Measurements from ENCODE around the gene PLA2G2F. TPM values are rescaled to one million over a fixed set of nuclear protein-coding genes. Genes with fewer than 3 reads are reported as not detected.
A peak's percentile ranks its signal among the peaks of the same experiment; 100 is the strongest.

Gene PLA2G2F
- total and polyA plus RNA-seq, 9 of the 15 experiments (the other 6 are each of a cell fraction or from before 2014, with no cell fraction given) = not detected

GRCh38 chr1:20198918-20199317, 59.8 kb downstream of the PLA2G2F start:
- no peaks in the 10 kb centered on the region for H3K79me2 ChIP-seq (ENCODE audit: control insufficient read depth, insufficient read depth, low read length)
- in situ Hi-C loops (cut with MboI) = no loop called here
- H3K4me1 ChIP-seq (replicated peaks in 1 of 2; ENCODE audit: control insufficient read depth in 2 of 2, insufficient read depth in 2 of 2, low read length in 2 of 2) = peaks cover 19 to 37% of the 10 kb centered on the region in 2 experiments
- POLR2A ChIA-PET = interaction anchor here (1.0 to 1.2 kb wide), 2 partner anchors 19 to 274 kb away, joined by 3 to 4 read pairs; no protein-coding TSS in a partner anchor
- H3K9me1 ChIP-seq (ENCODE audit: control insufficient read depth, insufficient read depth, low read length) = no peaks in the 10 kb centered on the region
- no peaks in the 10 kb centered on the region for H4K20me1 ChIP-seq (replicated peaks; ENCODE audit: control insufficient read depth, insufficient read depth, low read length)
- H2AFZ ChIP-seq (ENCODE audit: low read depth, low read length) = peak overlapping the region; percentile 9; the same call in 1 of the 2 replicates
- BruUV-seq (replicated peaks) = no TSS peak
- H3K4me2 ChIP-seq (ENCODE audit: insufficient read depth, low read length) = peak overlapping the region; percentile 74
- peak overlapping the region; percentile 16; the same call in 2 of the 3 replicates for H3K27ac ChIP-seq (ENCODE audit: extremely low read depth, low read depth, low read length)
- FAIRE-seq (peak; percentile 93), DNase-seq (ENCODE audit: extremely low read depth in 1 of 4, low spot score in 3 of 4) (peak; percentile 21 to 84 (median 60)), ATAC-seq (peak; percentile 71)
- H3K27me3 ChIP-seq (ENCODE audit: control insufficient read depth in 2 of 2, insufficient read depth in 2 of 2, low read length in 2 of 2) = no peaks in the 10 kb centered on the region
- H3K36me3 ChIP-seq (ENCODE audit: control insufficient read depth, insufficient read depth, low read length) = no peaks in the 10 kb centered on the region
- no peak overlapping the region for H3K9ac ChIP-seq (ENCODE audit: insufficient read depth in 1 of 2, low read depth in 2 of 2, low read length in 2 of 2)
- no peak overlapping the region for H3K4me3 ChIP-seq
- WGBS (ENCODE audit: insufficient coverage, low coverage, missing lambda C conversion rate) = 2% methylated on average over 7 of the region's 7 CpGs
- intact Hi-C loops (cut with micrococcal nuclease) = loop anchor here (5.0 kb wide), 1 partner anchor 37 kb away; no protein-coding TSS in a partner anchor
- no peaks in the 10 kb centered on the region for H3K9me3 ChIP-seq (replicated peaks; ENCODE audit: control insufficient read depth, insufficient read depth, low read depth, low read length)
- CTCF ChIA-PET (ENCODE audit: low intra/inter-chr PET ratio) = no interaction called here
- TF ChIP-seq MEIS2 (IDR thresholded peaks at IDR 0.05; ENCODE audit: partially characterized antibody) (peak; percentile 70), E2F6 (IDR thresholded peaks at IDR 0.05; ENCODE audit: borderline replicate concordance in 1 of 2, extremely low read depth in 1 of 2, insufficient read depth in 1 of 2, insufficient read length in 1 of 2, low read depth in 1 of 2, low read length in 1 of 2, poor library complexity in 1 of 2, severe bottlenecking in 1 of 2) (peak in 1 of 2 experiments; percentile 23), SRF (CRISPR knock-in tag; IDR thresholded peaks at IDR 0.05) (peak; percentile 41 to 93; a peak in 3 of 4 replicates), MYBL2 (IDR thresholded peaks at IDR 0.05; ENCODE audit: low read depth) (peak; percentile 52; the same call in 1 of the 2 replicates), MYBL2 (CRISPR knock-in tag; IDR thresholded peaks at IDR 0.05; ENCODE audit: borderline replicate concordance) (no peak), TRIM24 (IDR thresholded peaks at IDR 0.05) (peak; percentile 88 to 92), TEAD1 (CRISPR knock-in tag; IDR thresholded peaks at IDR 0.05) (peak in 1 of 2 experiments; percentile 54; a peak in 1 of 4 replicates), MTA2 (IDR thresholded peaks at IDR 0.05; ENCODE audit: low read depth) (peak; percentile 92), ZNF584 (CRISPR knock-in tag; IDR thresholded peaks at IDR 0.05; ENCODE audit: low read depth) (no peak), CCNT2 (IDR thresholded peaks at IDR 0.05; ENCODE audit: borderline replicate concordance, extremely low read depth, insufficient read length, low read depth, low read length) (peak; percentile 74), SMARCC2 (IDR thresholded peaks at IDR 0.05; ENCODE audit: low read depth) (peak; percentile 79; the same call in 1 of the 2 replicates), ZNF431 (CRISPR knock-in tag; IDR thresholded peaks at IDR 0.05) (no peak), RBFOX2 (IDR thresholded peaks at IDR 0.05; ENCODE audit: low read depth, low read length) (no peak), ZNF12 (CRISPR knock-in tag; IDR thresholded peaks at IDR 0.05) (no peak), SMARCA4 (IDR thresholded peaks at IDR 0.05) (peak; percentile 93), TBL1XR1 (IDR thresholded peaks at IDR 0.05; ENCODE audit: low read length in 2 of 2) (peak; percentile 80 to 98; a peak in 3 of 4 replicates), KDM5B (IDR thresholded peaks at IDR 0.05; ENCODE audit: insufficient replicate concordance, low read depth, low read length) (no peak)
- TF ChIP-seq, protein P1, sequence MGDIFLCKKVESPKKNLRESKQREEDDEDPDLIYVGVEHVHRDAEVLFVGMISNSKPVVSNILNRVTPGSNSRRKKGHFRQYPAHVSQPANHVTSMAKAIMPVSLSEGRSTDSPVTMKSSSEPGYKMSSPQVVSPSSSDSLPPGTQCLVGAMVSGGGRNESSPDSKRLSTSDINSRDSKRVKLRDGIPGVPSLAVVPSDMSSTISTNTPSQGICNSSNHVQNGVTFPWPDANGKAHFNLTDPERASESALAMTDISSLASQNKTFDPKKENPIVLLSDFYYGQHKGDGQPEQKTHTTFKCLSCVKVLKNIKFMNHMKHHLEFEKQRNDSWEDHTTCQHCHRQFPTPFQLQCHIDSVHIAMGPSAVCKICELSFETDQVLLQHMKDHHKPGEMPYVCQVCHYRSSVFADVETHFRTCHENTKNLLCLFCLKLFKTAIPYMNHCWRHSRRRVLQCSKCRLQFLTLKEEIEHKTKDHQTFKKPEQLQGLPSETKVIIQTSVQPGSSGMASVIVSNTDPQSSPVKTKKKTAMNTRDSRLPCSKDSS (IDR thresholded peaks at IDR 0.05; ENCODE audit: low read depth, partially characterized antibody) = no peak
- TF ChIP-seq, protein P2, sequence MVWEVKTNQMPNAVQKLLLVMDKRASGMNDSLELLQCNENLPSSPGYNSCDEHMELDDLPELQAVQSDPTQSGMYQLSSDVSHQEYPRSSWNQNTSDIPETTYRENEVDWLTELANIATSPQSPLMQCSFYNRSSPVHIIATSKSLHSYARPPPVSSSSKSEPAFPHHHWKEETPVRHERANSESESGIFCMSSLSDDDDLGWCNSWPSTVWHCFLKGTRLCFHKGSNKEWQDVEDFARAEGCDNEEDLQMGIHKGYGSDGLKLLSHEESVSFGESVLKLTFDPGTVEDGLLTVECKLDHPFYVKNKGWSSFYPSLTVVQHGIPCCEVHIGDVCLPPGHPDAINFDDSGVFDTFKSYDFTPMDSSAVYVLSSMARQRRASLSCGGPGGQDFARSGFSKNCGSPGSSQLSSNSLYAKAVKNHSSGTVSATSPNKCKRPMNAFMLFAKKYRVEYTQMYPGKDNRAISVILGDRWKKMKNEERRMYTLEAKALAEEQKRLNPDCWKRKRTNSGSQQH (CRISPR knock-in tag; IDR thresholded peaks at IDR 0.05) = no peak

Data from K562 (cell line).